Measurements from ENCODE around the gene GPC5.

GPC5 gene

GRCh38 chr13:92122186-92122853 is 723.9 kb downstream of the GPC5 start:
- no peak for DNase-seq (ENCODE audit: low read depth in 1 of 2, low spot score in 1 of 2)

- no peak for DNase-seq (ENCODE audit: low read depth in 1 of 2, low spot score in 1 of 2)
These were observed 728.0 kb downstream of the GPC5 start for GRCh38 chr13:92126399-92126798.

GRCh38 chr13:92135509-92135908 is 737.1 kb downstream of the GPC5 start:
- DNase-seq (ENCODE audit: low read depth in 1 of 2, low spot score in 1 of 2): no peak

GRCh38 chr13:92136449-92137155 is 738.2 kb downstream of the GPC5 start:
- DNase-seq (ENCODE audit: low read depth in 1 of 2, low spot score in 1 of 2): no peak

- DNase-seq (ENCODE audit: low read depth in 1 of 2, low spot score in 1 of 2): no peak
These were observed 739.1 kb downstream of the GPC5 start for GRCh38 chr13:92137520-92137919.

GRCh38 chr13:92143766-92144165 is 745.3 kb downstream of the GPC5 start:
- DNase-seq (ENCODE audit: low read depth in 1 of 2, low spot score in 1 of 2): no peak

GRCh38 chr13:92150606-92151005 is 752.2 kb downstream of the GPC5 start:
- DNase-seq (ENCODE audit: low read depth in 1 of 2, low spot score in 1 of 2): no peak

GRCh38 chr13:92158346-92158745 is 759.9 kb downstream of the GPC5 start:
- no peak for DNase-seq (ENCODE audit: low read depth in 1 of 2, low spot score in 1 of 2)

- no peak for DNase-seq (ENCODE audit: low read depth in 1 of 2, low spot score in 1 of 2)
These were observed 766.4 kb downstream of the GPC5 start for GRCh38 chr13:92164822-92165221.

- DNase-seq (ENCODE audit: low read depth in 1 of 2, low spot score in 1 of 2): no peak
These were observed 773.8 kb downstream of the GPC5 start for GRCh38 chr13:92172191-92172590.

- no peak for DNase-seq (ENCODE audit: low read depth in 1 of 2, low spot score in 1 of 2)
These were observed 774.8 kb downstream of the GPC5 start for GRCh38 chr13:92173254-92173653.

- DNase-seq (ENCODE audit: low read depth in 1 of 2, low spot score in 1 of 2): no peak
These were observed 776.9 kb downstream of the GPC5 start for GRCh38 chr13:92175330-92175729.

- no peak for DNase-seq (ENCODE audit: low read depth in 1 of 2, low spot score in 1 of 2)
These were observed 779.5 kb downstream of the GPC5 start for GRCh38 chr13:92177966-92178365.

- no peak for DNase-seq (ENCODE audit: low read depth in 1 of 2, low spot score in 1 of 2)
These were observed 780.8 kb downstream of the GPC5 start for GRCh38 chr13:92179223-92179622.

- no peak for DNase-seq (ENCODE audit: low read depth in 1 of 2, low spot score in 1 of 2)
These were observed 789.1 kb downstream of the GPC5 start for GRCh38 chr13:92187378-92187989.

- no peak for DNase-seq (ENCODE audit: low read depth in 1 of 2, low spot score in 1 of 2)
These were observed 790.2 kb downstream of the GPC5 start for GRCh38 chr13:92188574-92188973.

- no peak for DNase-seq (ENCODE audit: low read depth in 1 of 2, low spot score in 1 of 2)
These were observed 798.3 kb downstream of the GPC5 start for GRCh38 chr13:92196591-92197256.

- no peak for DNase-seq (ENCODE audit: low read depth in 1 of 2, low spot score in 1 of 2)
These were observed 799.2 kb downstream of the GPC5 start for GRCh38 chr13:92197669-92198068.

GRCh38 chr13:92218615-92219014 is 820.2 kb downstream of the GPC5 start:
- DNase-seq (ENCODE audit: low read depth in 1 of 2, low spot score in 1 of 2): no peak

GRCh38 chr13:92221916-92222315 is 823.5 kb downstream of the GPC5 start:
- DNase-seq (ENCODE audit: low read depth in 1 of 2, low spot score in 1 of 2): no peak

GRCh38 chr13:92224052-92224821 is 825.8 kb downstream of the GPC5 start:
- DNase-seq (ENCODE audit: low read depth in 1 of 2, low spot score in 1 of 2): no peak

All from stimulated activated CD4-positive, alpha-beta T cell treated with anti-CD3 and anti-CD28 coated beads, Interleukin-15, amount 100 ng/mL, for 1 hour (primary cell).